ENCODE data around the gene MED1.
A peak's percentile ranks its signal among the peaks of the same experiment; 100 is the strongest.
"Not testable (repeated sequence)": the region's sequence is repeated elsewhere in the genome, so short reads cannot be mapped to it uniquely, and the experiment has no call there.

MED1 gene

DNA sequence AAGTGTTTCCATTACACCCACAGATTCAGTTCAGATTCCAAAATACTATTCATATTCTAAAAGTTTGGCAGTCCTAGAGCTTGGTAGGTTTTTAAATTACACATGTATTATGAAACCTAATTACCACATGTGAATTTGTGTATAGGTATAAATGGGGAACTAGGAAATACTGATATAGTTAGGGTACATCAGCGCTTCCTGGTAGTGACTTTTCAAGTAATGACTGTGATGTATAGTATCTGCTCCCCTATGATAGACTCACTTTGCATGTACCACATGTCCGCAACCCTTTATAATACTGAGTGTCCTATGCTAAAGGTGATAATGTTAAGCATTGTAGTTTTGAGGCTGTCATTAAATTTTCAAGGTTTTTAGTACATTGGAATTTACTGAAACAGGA, 33.1 kb upstream of the MED1 start:
- no peaks in the 10 kb centered on the region for H3K36me3 ChIP-seq (ENCODE audit: control insufficient read depth, insufficient read depth, low read length)
- WGBS (ENCODE audit: extremely low coverage, insufficient coverage, low lambda C conversion rate): no CpG with 5 or more reads among the region's 2 CpGs
- H3K4me3 ChIP-seq (ENCODE audit: low read length): no peak overlapping the region

DNA sequence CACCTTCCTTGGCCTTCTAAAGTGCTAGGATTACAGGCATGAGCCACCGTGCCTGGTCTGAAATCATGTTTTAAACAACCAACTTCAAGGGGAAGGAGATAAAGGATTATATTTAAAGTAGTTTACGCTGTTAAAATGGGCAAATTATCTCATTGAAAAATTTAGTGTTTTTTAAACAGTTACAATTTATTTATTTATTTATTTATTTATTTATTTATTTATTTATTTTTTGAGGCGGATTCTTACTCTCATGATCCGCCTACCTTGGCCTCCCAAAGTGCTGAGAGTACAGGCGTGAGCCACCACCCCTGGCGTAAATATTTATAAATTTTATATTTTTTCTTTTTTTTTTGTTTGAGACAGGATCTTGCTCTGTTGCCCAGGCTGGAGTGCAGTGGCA, 32.4 kb upstream of the MED1 start:
- no CpG with 5 or more reads among the region's 6 CpGs for WGBS (ENCODE audit: extremely low coverage, insufficient coverage, low lambda C conversion rate)
- H3K36me3 ChIP-seq (ENCODE audit: control insufficient read depth, insufficient read depth, low read length): no peaks in the 10 kb centered on the region

More for the DNA sequence above, 33.1 kb upstream of the MED1 start:
- Histone ChIP-seq H3K4me2 (ENCODE audit: low read length) (no peak overlapping the region), H3K18ac (ENCODE audit: low read length) (no peak overlapping the region), H2BK5ac (ENCODE audit: low read length) (no peak overlapping the region), H3K79me1 (ENCODE audit: low read length) (no peaks in the 10 kb centered on the region), H4K5ac (ENCODE audit: low read length) (no peak overlapping the region), H3K56ac (ENCODE audit: low read length) (no peak overlapping the region), H2BK120ac (ENCODE audit: low read depth, low read length) (no peak overlapping the region), H3K27ac (ENCODE audit: low read depth, low read length) (no peak overlapping the region), H2BK15ac (replicated peaks; ENCODE audit: low read depth) (no peak overlapping the region), H3K23ac (ENCODE audit: low read length) (no peak overlapping the region), H4K8ac (ENCODE audit: low read depth, low read length) (no peak overlapping the region), H3K79me2 (ENCODE audit: control insufficient read depth, insufficient read depth, low read length) (no peaks in the 10 kb centered on the region), H3K4ac (ENCODE audit: low read depth, low read length) (no peak overlapping the region), H2AK5ac (ENCODE audit: low read length) (no peak overlapping the region), H3K9ac (ENCODE audit: low read length) (no peak overlapping the region), H3K4me1 (ENCODE audit: control insufficient read depth, low read depth, low read length) (no peaks in the 10 kb centered on the region), H3K27me3 (ENCODE audit: insufficient read depth, low read length, poor library complexity) (no peaks in the 10 kb centered on the region)
- DNase-seq: no peak

DNA sequence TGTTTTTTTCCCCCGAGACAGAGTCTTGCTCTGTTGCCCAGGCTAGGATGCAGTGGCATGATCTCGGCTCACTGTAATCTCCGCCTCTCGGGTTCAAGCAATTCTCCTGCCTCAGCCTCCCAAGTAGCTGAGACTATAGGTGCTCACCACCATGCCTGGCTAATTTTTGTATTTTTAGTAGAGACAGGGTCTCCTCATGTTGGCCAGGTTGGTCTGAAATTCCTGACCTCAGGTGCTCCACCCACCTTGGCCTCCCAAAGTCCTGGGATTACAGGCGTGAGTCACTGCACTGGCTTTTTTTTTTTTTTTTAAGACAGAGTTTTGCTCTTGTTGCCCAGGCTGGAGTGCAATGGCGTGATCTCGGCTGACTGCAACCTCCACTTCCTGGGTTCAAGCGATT, 28.6 kb upstream of the MED1 start:
- not testable (repeated sequence) for H3K23ac ChIP-seq (ENCODE audit: low read length); H3K18ac ChIP-seq (ENCODE audit: low read length)

More for the DNA sequence above, 32.4 kb upstream of the MED1 start:
- no peak overlapping the region for H2AK5ac ChIP-seq (ENCODE audit: low read length)
- H3K18ac ChIP-seq (ENCODE audit: low read length): no peak overlapping the region
- H3K4ac ChIP-seq (ENCODE audit: low read depth, low read length): no peak overlapping the region
- H3K56ac ChIP-seq (ENCODE audit: low read length): no peak overlapping the region
- H2BK120ac ChIP-seq (ENCODE audit: low read depth, low read length): no peak overlapping the region
- no peak overlapping the region for H4K8ac ChIP-seq (ENCODE audit: low read depth, low read length)
- H4K5ac ChIP-seq (ENCODE audit: low read length): no peak overlapping the region
- no peak overlapping the region for H3K4me2 ChIP-seq (ENCODE audit: low read length)
- H3K27me3 ChIP-seq (ENCODE audit: insufficient read depth, low read length, poor library complexity): no peaks in the 10 kb centered on the region
- H3K79me1 ChIP-seq (ENCODE audit: low read length): no peaks in the 10 kb centered on the region
- H2BK15ac ChIP-seq (replicated peaks; ENCODE audit: low read depth): no peak overlapping the region
- no peak overlapping the region for H3K23ac ChIP-seq (ENCODE audit: low read length)
- no peak for DNase-seq
- H2BK5ac ChIP-seq (ENCODE audit: low read length): no peak overlapping the region
- H3K79me2 ChIP-seq (ENCODE audit: control insufficient read depth, insufficient read depth, low read length): no peaks in the 10 kb centered on the region
- no peaks in the 10 kb centered on the region for H3K4me1 ChIP-seq (ENCODE audit: control insufficient read depth, low read depth, low read length)
- no peak overlapping the region for H3K27ac ChIP-seq (ENCODE audit: low read depth, low read length)
- H3K4me3 ChIP-seq (ENCODE audit: low read length): no peak overlapping the region
- H3K9ac ChIP-seq (ENCODE audit: low read length): no peak overlapping the region

DNA sequence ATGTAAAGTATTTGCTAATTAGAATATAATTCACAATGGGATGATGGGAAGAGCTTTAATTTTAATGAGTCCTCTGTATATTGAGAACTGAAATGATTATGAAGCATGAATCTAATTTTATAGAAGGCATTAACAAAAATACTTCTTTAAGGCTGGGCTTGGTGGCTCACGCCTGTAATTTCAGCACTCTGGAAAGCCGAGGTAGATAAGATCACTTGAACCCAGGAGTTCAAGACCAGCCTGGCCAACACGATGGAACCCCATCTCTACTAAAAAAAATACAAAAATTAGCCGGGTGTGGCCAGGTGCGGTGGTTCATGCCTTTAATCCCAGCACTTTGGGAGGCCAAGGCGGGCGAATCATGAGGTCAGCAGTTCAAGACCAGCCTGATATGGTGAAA, 22.2 kb upstream of the MED1 start:
- Histone ChIP-seq H2BK120ac (ENCODE audit: low read depth, low read length) (no peak overlapping the region), H3K27me3 (ENCODE audit: insufficient read depth, low read length, poor library complexity) (no peaks in the 10 kb centered on the region), H3K56ac (ENCODE audit: low read length) (no peak overlapping the region), H3K79me2 (ENCODE audit: control insufficient read depth, insufficient read depth, low read length) (peaks cover 2% of the 10 kb centered on the region), H3K4me3 (ENCODE audit: low read length) (no peak overlapping the region), H3K79me1 (ENCODE audit: low read length) (peaks cover 3% of the 10 kb centered on the region), H4K8ac (ENCODE audit: low read depth, low read length) (no peak overlapping the region), H2BK15ac (replicated peaks; ENCODE audit: low read depth) (no peak overlapping the region), H3K23ac (ENCODE audit: low read length) (no peak overlapping the region), H3K27ac (ENCODE audit: low read depth, low read length) (no peak overlapping the region), H3K4me1 (ENCODE audit: control insufficient read depth, low read depth, low read length) (no peaks in the 10 kb centered on the region), H2BK5ac (ENCODE audit: low read length) (no peak overlapping the region), H3K4ac (ENCODE audit: low read depth, low read length) (no peak overlapping the region), H3K4me2 (ENCODE audit: low read length) (no peak overlapping the region), H3K18ac (ENCODE audit: low read length) (no peak overlapping the region), H4K5ac (ENCODE audit: low read length) (no peak overlapping the region), H3K9ac (ENCODE audit: low read length) (no peak overlapping the region), H3K36me3 (ENCODE audit: control insufficient read depth, insufficient read depth, low read length) (peaks cover 7% of the 10 kb centered on the region), H2AK5ac (ENCODE audit: low read length) (no peak overlapping the region)
- DNase-seq: no peak
- WGBS (ENCODE audit: extremely low coverage, insufficient coverage, low lambda C conversion rate): no CpG with 5 or more reads among the region's 7 CpGs

More for the DNA sequence above, 28.6 kb upstream of the MED1 start:
- not testable (repeated sequence) for H3K27ac ChIP-seq (ENCODE audit: low read depth, low read length); H2BK5ac ChIP-seq (ENCODE audit: low read length); H4K5ac ChIP-seq (ENCODE audit: low read length); H2BK120ac ChIP-seq (ENCODE audit: low read depth, low read length); H2AK5ac ChIP-seq (ENCODE audit: low read length); H3K4ac ChIP-seq (ENCODE audit: low read depth, low read length); H3K79me1 ChIP-seq (ENCODE audit: low read length); H2BK15ac ChIP-seq (replicated peaks; ENCODE audit: low read depth); H4K8ac ChIP-seq (ENCODE audit: low read depth, low read length); H3K56ac ChIP-seq (ENCODE audit: low read length); H3K9ac ChIP-seq (ENCODE audit: low read length); H3K36me3 ChIP-seq (ENCODE audit: control insufficient read depth, insufficient read depth, low read length); H3K4me3 ChIP-seq (ENCODE audit: low read length); H3K79me2 ChIP-seq (ENCODE audit: control insufficient read depth, insufficient read depth, low read length); H3K4me2 ChIP-seq (ENCODE audit: low read length); H3K4me1 ChIP-seq (ENCODE audit: control insufficient read depth, low read depth, low read length); H3K27me3 ChIP-seq (ENCODE audit: insufficient read depth, low read length, poor library complexity)
- DNase-seq: peak; percentile 5
- WGBS (ENCODE audit: extremely low coverage, insufficient coverage, low lambda C conversion rate): no CpG with 5 or more reads among the region's 8 CpGs

DNA sequence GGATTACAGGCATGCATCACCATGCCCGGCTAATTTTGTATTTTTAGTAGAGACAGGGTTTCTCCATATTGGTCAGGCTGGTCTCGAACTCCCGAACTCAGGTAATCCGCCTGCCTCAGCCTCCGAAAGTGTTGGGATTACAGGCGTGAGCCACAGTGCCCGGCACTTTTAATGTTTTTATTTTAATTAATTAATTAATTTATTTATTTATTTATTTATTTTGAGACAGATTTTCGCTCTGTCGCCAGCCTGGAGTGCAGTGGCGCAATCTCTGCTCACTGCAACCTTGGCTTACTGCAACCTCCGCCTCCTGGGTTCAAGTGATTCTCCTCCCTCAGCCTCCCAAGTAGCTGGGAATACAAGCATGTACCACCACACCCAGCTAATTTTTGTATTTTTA, 17.5 kb upstream of the MED1 start:
- H3K4me3 ChIP-seq (ENCODE audit: low read length); H4K8ac ChIP-seq (ENCODE audit: low read depth, low read length); H3K23ac ChIP-seq (ENCODE audit: low read length); H2BK5ac ChIP-seq (ENCODE audit: low read length); H3K4me1 ChIP-seq (ENCODE audit: control insufficient read depth, low read depth, low read length); DNase-seq; H2AK5ac ChIP-seq (ENCODE audit: low read length); H4K5ac ChIP-seq (ENCODE audit: low read length); H3K4ac ChIP-seq (ENCODE audit: low read depth, low read length); H2BK120ac ChIP-seq (ENCODE audit: low read depth, low read length); H2BK15ac ChIP-seq (replicated peaks; ENCODE audit: low read depth); H3K27me3 ChIP-seq (ENCODE audit: insufficient read depth, low read length, poor library complexity); H3K27ac ChIP-seq (ENCODE audit: low read depth, low read length); H3K79me1 ChIP-seq (ENCODE audit: low read length); H3K4me2 ChIP-seq (ENCODE audit: low read length); H3K56ac ChIP-seq (ENCODE audit: low read length); H3K18ac ChIP-seq (ENCODE audit: low read length); H3K9ac ChIP-seq (ENCODE audit: low read length); H3K36me3 ChIP-seq (ENCODE audit: control insufficient read depth, insufficient read depth, low read length): not testable (repeated sequence)
- H3K79me2 ChIP-seq (ENCODE audit: control insufficient read depth, insufficient read depth, low read length): peaks cover 29% of the 10 kb centered on the region
- no CpG with 5 or more reads among the region's 11 CpGs for WGBS (ENCODE audit: extremely low coverage, insufficient coverage, low lambda C conversion rate)

DNA sequence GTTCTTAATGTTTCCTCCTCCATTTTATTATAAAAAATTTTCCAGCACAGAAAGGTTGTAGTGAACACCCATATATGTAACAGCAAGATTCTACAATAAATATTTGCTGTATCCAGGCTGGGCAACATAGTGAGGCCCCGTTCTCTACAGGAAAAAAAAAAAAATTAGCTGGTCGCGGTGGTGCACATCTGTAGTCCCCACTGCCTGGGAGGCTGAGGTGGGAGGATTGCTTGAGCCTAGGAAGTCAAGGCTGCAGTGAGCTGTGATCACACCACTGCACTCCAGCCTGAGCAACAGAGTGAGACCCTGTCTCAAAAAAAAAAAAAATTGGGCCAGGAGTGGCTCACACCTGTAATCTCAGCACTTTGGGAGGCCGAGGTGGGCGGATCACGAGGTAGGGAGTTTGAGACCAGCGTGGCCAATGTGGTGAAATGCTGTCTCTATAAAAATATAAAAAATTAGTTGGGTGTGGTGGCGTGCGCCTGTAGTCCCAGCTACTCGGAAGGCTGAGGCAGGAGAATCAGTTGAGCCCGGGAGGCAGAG, 13.6 kb upstream of the MED1 start:
- H3K27me3 ChIP-seq (ENCODE audit: insufficient read depth, low read length, poor library complexity); H3K4me1 ChIP-seq (ENCODE audit: control insufficient read depth, low read depth, low read length); H3K9ac ChIP-seq (ENCODE audit: low read length); H3K23ac ChIP-seq (ENCODE audit: low read length); DNase-seq; H4K8ac ChIP-seq (ENCODE audit: low read depth, low read length); H2AK5ac ChIP-seq (ENCODE audit: low read length); H3K36me3 ChIP-seq (ENCODE audit: control insufficient read depth, insufficient read depth, low read length); H3K27ac ChIP-seq (ENCODE audit: low read depth, low read length); H2BK120ac ChIP-seq (ENCODE audit: low read depth, low read length); H3K4me3 ChIP-seq (ENCODE audit: low read length); H2BK15ac ChIP-seq (replicated peaks; ENCODE audit: low read depth); H3K4ac ChIP-seq (ENCODE audit: low read depth, low read length); H3K79me1 ChIP-seq (ENCODE audit: low read length); H3K18ac ChIP-seq (ENCODE audit: low read length); H3K4me2 ChIP-seq (ENCODE audit: low read length); H2BK5ac ChIP-seq (ENCODE audit: low read length); H4K5ac ChIP-seq (ENCODE audit: low read length); H3K56ac ChIP-seq (ENCODE audit: low read length): not testable (repeated sequence)
- peaks cover 45% of the 10 kb centered on the region for H3K79me2 ChIP-seq (ENCODE audit: control insufficient read depth, insufficient read depth, low read length)
- no CpG with 5 or more reads among the region's 11 CpGs for WGBS (ENCODE audit: extremely low coverage, insufficient coverage, low lambda C conversion rate)
